Measurements from ENCODE around the gene CPLANE2.

CPLANE2 gene

GRCh38 chr1:16232316-16232710 lies 4.7 kb downstream of the CPLANE2 start:
- Histone ChIP-seq H2BK5ac (ENCODE audit: low read depth, low read length, poor library complexity, severe bottlenecking) (no peak overlapping the region), H3K4me2 (ENCODE audit: low read length, poor library complexity, severe bottlenecking) (no peak overlapping the region), H3K9me3 (ENCODE audit: control insufficient read depth, low read length) (peaks cover 3% of the 10 kb centered on the region), H4K8ac (ENCODE audit: low read length) (no peak overlapping the region), H3K79me1 (replicated peaks; ENCODE audit: low read length, poor library complexity, severe bottlenecking) (peaks cover 5% of the 10 kb centered on the region), H3K23ac (ENCODE audit: low read length in 2 of 2) (no peak overlapping the region), H3K27me3 (ENCODE audit: control insufficient read depth in 1 of 2, insufficient read depth in 1 of 2, low read length in 2 of 2) (peaks cover 15% of the 10 kb centered on the region in 2 experiments), H2BK12ac (ENCODE audit: low read length in 2 of 2) (no peak overlapping the region), H3K4ac (ENCODE audit: low read depth in 1 of 2, low read length in 2 of 2) (no peak overlapping the region), H3K14ac (ENCODE audit: low read length in 2 of 2) (no peak overlapping the region), H2BK120ac (ENCODE audit: low read depth, low read length) (no peak overlapping the region), H4K91ac (ENCODE audit: low read length) (peak overlapping the region; percentile 37), H3K9ac (ENCODE audit: low read length) (no peak overlapping the region), H2AFZ (ENCODE audit: low read depth, low read length) (no peak overlapping the region), H3K36me3 (ENCODE audit: control insufficient read depth in 1 of 2, insufficient read depth in 2 of 2, low read depth in 1 of 2, low read length in 2 of 2) (peaks cover 3 to 14% of the 10 kb centered on the region in 2 experiments), H3K4me3 (ENCODE audit: insufficient read depth in 1 of 2, low read depth in 1 of 2, low read length in 2 of 2) (no peak overlapping the region), H2AK5ac (ENCODE audit: low read length, severe bottlenecking) (peak overlapping the region; percentile 6), H3K18ac (ENCODE audit: low read depth in 1 of 2, low read length in 2 of 2) (no peak overlapping the region), H3K27ac (ENCODE audit: low read length, poor library complexity, severe bottlenecking) (no peak overlapping the region), H2BK15ac (ENCODE audit: low read depth, poor library complexity, severe bottlenecking) (no peak overlapping the region), H3K4me1 (ENCODE audit: control insufficient read depth, insufficient read depth, low read depth, low read length) (peaks cover 28% of the 10 kb centered on the region)
- WGBS, result 94% methylated on average over 5 of the region's 5 CpGs
- DNase-seq, result no peak

- H4K8ac ChIP-seq (ENCODE audit: low read length), result no peak overlapping the region
- H3K23ac ChIP-seq (ENCODE audit: low read length in 2 of 2), result no peak overlapping the region
- no peak overlapping the region for H2BK15ac ChIP-seq (ENCODE audit: low read depth, poor library complexity, severe bottlenecking)
- peaks cover 4% of the 10 kb centered on the region for H3K79me1 ChIP-seq (replicated peaks; ENCODE audit: low read length, poor library complexity, severe bottlenecking)
- no peak overlapping the region for H3K4me2 ChIP-seq (ENCODE audit: low read length, poor library complexity, severe bottlenecking)
- H3K9me3 ChIP-seq (ENCODE audit: control insufficient read depth, low read length), result peaks cover 4% of the 10 kb centered on the region
- H2BK12ac ChIP-seq (ENCODE audit: low read length in 2 of 2), result no peak overlapping the region
- peak overlapping the region; percentile 43 for H4K91ac ChIP-seq (ENCODE audit: low read length)
- H2BK5ac ChIP-seq (ENCODE audit: low read depth, low read length, poor library complexity, severe bottlenecking), result no peak overlapping the region
- DNase-seq, result no peak
- H3K36me3 ChIP-seq (ENCODE audit: control insufficient read depth in 1 of 2, insufficient read depth in 2 of 2, low read depth in 1 of 2, low read length in 2 of 2), result peaks cover 3 to 14% of the 10 kb centered on the region in 2 experiments
- no peak overlapping the region for H2AFZ ChIP-seq (ENCODE audit: low read depth, low read length)
- H3K27ac ChIP-seq (ENCODE audit: low read length, poor library complexity, severe bottlenecking), result no peak overlapping the region
- H3K4me3 ChIP-seq (ENCODE audit: insufficient read depth in 1 of 2, low read depth in 1 of 2, low read length in 2 of 2), result no peak overlapping the region
- no peak overlapping the region for H2BK120ac ChIP-seq (ENCODE audit: low read depth, low read length)
- H3K27me3 ChIP-seq (ENCODE audit: control insufficient read depth in 1 of 2, insufficient read depth in 1 of 2, low read length in 2 of 2), result peaks cover 20 to 21% of the 10 kb centered on the region in 2 experiments
- H3K9ac ChIP-seq (ENCODE audit: low read length), result no peak overlapping the region
- H3K4me1 ChIP-seq (ENCODE audit: control insufficient read depth, insufficient read depth, low read depth, low read length), result peaks cover 33% of the 10 kb centered on the region
- H2AK5ac ChIP-seq (ENCODE audit: low read length, severe bottlenecking), result no peak overlapping the region
- WGBS, result 89% methylated on average over 35 of the region's 35 CpGs
- H3K4ac ChIP-seq (ENCODE audit: low read depth in 1 of 2, low read length in 2 of 2), result no peak overlapping the region
- H3K18ac ChIP-seq (ENCODE audit: low read depth in 1 of 2, low read length in 2 of 2), result peak overlapping the region in 1 of 2 experiments; percentile 11
- peak overlapping the region in 1 of 2 experiments; percentile 35 for H3K14ac ChIP-seq (ENCODE audit: low read length in 2 of 2)
Measured at GRCh38 chr1:16231331-16232315, 5.4 kb downstream of the CPLANE2 start.

- H2AFZ ChIP-seq (ENCODE audit: low read depth, low read length), result no peak overlapping the region
- peaks cover 3% of the 10 kb centered on the region for H3K79me1 ChIP-seq (replicated peaks; ENCODE audit: low read length, poor library complexity, severe bottlenecking)
- H3K27me3 ChIP-seq (ENCODE audit: control insufficient read depth in 1 of 2, insufficient read depth in 1 of 2, low read length in 2 of 2), result peaks cover 29 to 30% of the 10 kb centered on the region in 2 experiments
- H3K9ac ChIP-seq (ENCODE audit: low read length), result no peak overlapping the region
- no peak overlapping the region for H3K14ac ChIP-seq (ENCODE audit: low read length in 2 of 2)
- WGBS, result 85% methylated on average over 12 of the region's 13 CpGs
- no peak overlapping the region for H4K91ac ChIP-seq (ENCODE audit: low read length)
- no peak overlapping the region for H3K23ac ChIP-seq (ENCODE audit: low read length in 2 of 2)
- no peak overlapping the region for H2BK15ac ChIP-seq (ENCODE audit: low read depth, poor library complexity, severe bottlenecking)
- no peak overlapping the region for H2BK5ac ChIP-seq (ENCODE audit: low read depth, low read length, poor library complexity, severe bottlenecking)
- H3K18ac ChIP-seq (ENCODE audit: low read depth in 1 of 2, low read length in 2 of 2), result no peak overlapping the region
- no peak overlapping the region for H3K4me2 ChIP-seq (ENCODE audit: low read length, poor library complexity, severe bottlenecking)
- peaks cover 4% of the 10 kb centered on the region for H3K9me3 ChIP-seq (ENCODE audit: control insufficient read depth, low read length)
- H2BK120ac ChIP-seq (ENCODE audit: low read depth, low read length), result no peak overlapping the region
- no peak overlapping the region for H4K8ac ChIP-seq (ENCODE audit: low read length)
- no peak overlapping the region for H2BK12ac ChIP-seq (ENCODE audit: low read length in 2 of 2)
- H3K4me1 ChIP-seq (ENCODE audit: control insufficient read depth, insufficient read depth, low read depth, low read length), result peaks cover 28% of the 10 kb centered on the region
- no peak overlapping the region for H3K4me3 ChIP-seq (ENCODE audit: insufficient read depth in 1 of 2, low read depth in 1 of 2, low read length in 2 of 2)
- H3K4ac ChIP-seq (ENCODE audit: low read depth in 1 of 2, low read length in 2 of 2), result no peak overlapping the region
- DNase-seq, result no peak
- no peak overlapping the region for H3K27ac ChIP-seq (ENCODE audit: low read length, poor library complexity, severe bottlenecking)
- H2AK5ac ChIP-seq (ENCODE audit: low read length, severe bottlenecking), result no peak overlapping the region
- peaks cover 3 to 14% of the 10 kb centered on the region in 2 experiments for H3K36me3 ChIP-seq (ENCODE audit: control insufficient read depth in 1 of 2, insufficient read depth in 2 of 2, low read depth in 1 of 2, low read length in 2 of 2)
Measured at GRCh38 chr1:16230744-16231143, 6.2 kb downstream of the CPLANE2 start.

- peaks cover 28% of the 10 kb centered on the region for H3K4me1 ChIP-seq (ENCODE audit: control insufficient read depth, insufficient read depth, low read depth, low read length)
- 78% methylated on average over 13 of the region's 13 CpGs for WGBS
- H3K27ac ChIP-seq (ENCODE audit: low read length, poor library complexity, severe bottlenecking), result no peak overlapping the region
- peak overlapping the region in 1 of 2 experiments; percentile 26 for H3K18ac ChIP-seq (ENCODE audit: low read depth in 1 of 2, low read length in 2 of 2)
- H2AK5ac ChIP-seq (ENCODE audit: low read length, severe bottlenecking), result no peak overlapping the region
- no peak for DNase-seq
- no peak overlapping the region for H4K91ac ChIP-seq (ENCODE audit: low read length)
- peaks cover 4% of the 10 kb centered on the region for H3K9me3 ChIP-seq (ENCODE audit: control insufficient read depth, low read length)
- H2BK12ac ChIP-seq (ENCODE audit: low read length in 2 of 2), result no peak overlapping the region
- H3K4me2 ChIP-seq (ENCODE audit: low read length, poor library complexity, severe bottlenecking), result no peak overlapping the region
- no peak overlapping the region for H2BK120ac ChIP-seq (ENCODE audit: low read depth, low read length)
- no peak overlapping the region for H3K23ac ChIP-seq (ENCODE audit: low read length in 2 of 2)
- H3K36me3 ChIP-seq (ENCODE audit: control insufficient read depth in 1 of 2, insufficient read depth in 2 of 2, low read depth in 1 of 2, low read length in 2 of 2), result peaks cover 3 to 14% of the 10 kb centered on the region in 2 experiments
- H3K27me3 ChIP-seq (ENCODE audit: control insufficient read depth in 1 of 2, insufficient read depth in 1 of 2, low read length in 2 of 2), result peaks cover 29 to 36% of the 10 kb centered on the region in 2 experiments
- H2BK15ac ChIP-seq (ENCODE audit: low read depth, poor library complexity, severe bottlenecking), result no peak overlapping the region
- H2AFZ ChIP-seq (ENCODE audit: low read depth, low read length), result no peak overlapping the region
- no peak overlapping the region for H3K14ac ChIP-seq (ENCODE audit: low read length in 2 of 2)
- H3K4ac ChIP-seq (ENCODE audit: low read depth in 1 of 2, low read length in 2 of 2), result no peak overlapping the region
- H3K79me1 ChIP-seq (replicated peaks; ENCODE audit: low read length, poor library complexity, severe bottlenecking), result peaks cover 3% of the 10 kb centered on the region
- H4K8ac ChIP-seq (ENCODE audit: low read length), result peak overlapping the region; percentile 12
- no peak overlapping the region for H2BK5ac ChIP-seq (ENCODE audit: low read depth, low read length, poor library complexity, severe bottlenecking)
- H3K9ac ChIP-seq (ENCODE audit: low read length), result no peak overlapping the region
- no peak overlapping the region for H3K4me3 ChIP-seq (ENCODE audit: insufficient read depth in 1 of 2, low read depth in 1 of 2, low read length in 2 of 2)
Measured at GRCh38 chr1:16229976-16230740, 6.8 kb downstream of the CPLANE2 start.

All from mesenchymal stem cell (in vitro differentiated cells and primary cell).